K562 (cell line): ENCODE data around the gene IMPG2.

ENCODE experiments used
- HDGF ChIP-seq: fragments of 450-650 bp; IDR thresholded peaks from 2 replicates; pipeline ENCODE4 v1.6.1; 2016
- HMG20B ChIP-seq: fragments of 250-450 bp; sonication (Bioruptor Pico); IDR thresholded peaks from 2 replicates; pipeline ENCODE4 v1.5.0; 2021; ENCODE audit warnings: mild to moderate bottlenecking
- MTA3 ChIP-seq: fragments of 450-650 bp; formaldehyde crosslinking; IDR thresholded peaks from 2 replicates; pipeline ENCODE4 v1.6.1; 2017; ENCODE audit warnings: mild to moderate bottlenecking, borderline replicate concordance
- PKNOX1 ChIP-seq: fragments of 450-650 bp; IDR thresholded peaks from 2 replicates; pipeline ENCODE4 v1.6.1; 2016
- POLR2A ChIP-seq: fragments of 450-650 bp; conservative IDR thresholded peaks from 2 replicates; pipeline ENCODE4 v1.6.1; 2016
- POLR2H ChIP-seq: IDR thresholded peaks from 2 replicates; pipeline ENCODE4 v1.6.1; 2016; ENCODE audit warnings: missing genetic modification characterization, low read depth, mild to moderate bottlenecking, control low read depth, missing compliant biosample characterization, moderate library complexity
- PRDM10 ChIP-seq: fragments of 450-650 bp; IDR thresholded peaks from 2 replicates; pipeline ENCODE4 v1.6.1; 2018; ENCODE audit not compliant: partially characterized antibody
- SAP30 ChIP-seq: fragments of 200-600 bp; sonication (generic); IDR thresholded peaks from 2 replicates; pipeline ENCODE4 v1.6.1; 2012; ENCODE audit warnings: borderline replicate concordance, low read depth, mild to moderate bottlenecking, moderate library complexity, low read length, control low read depth, inconsistent platforms; ENCODE audit not compliant: insufficient read depth, poor library complexity, severe bottlenecking
- SIRT6 ChIP-seq: IDR thresholded peaks from one replicate; pipeline ENCODE4 v1.6.1; 2012; ENCODE audit warnings: low read depth, mild to moderate bottlenecking, control low read depth, inconsistent platforms, low read length, moderate library complexity
- SIX5 ChIP-seq, 2 experiments: IDR thresholded peaks; 2 replicates each; pipeline ENCODE4 v1.6.1; 2011; ENCODE audit warnings: low read length in 2 of 2, borderline replicate concordance in 1 of 2, low read depth in 1 of 2, mild to moderate bottlenecking in 1 of 2, moderate library complexity in 1 of 2; ENCODE audit not compliant: insufficient read depth in 1 of 2
- TAF1 ChIP-seq: IDR thresholded peaks from 2 replicates; pipeline ENCODE4 v1.6.1; 2011; ENCODE audit warnings: mild to moderate bottlenecking, low read length, moderate library complexity; ENCODE audit not compliant: insufficient read depth, control insufficient read depth, severe bottlenecking; ENCODE audit errors: extremely low read depth
- YBX1 ChIP-seq: fragments of 450-650 bp; IDR thresholded peaks from 2 replicates; pipeline ENCODE4 v1.7.1; 2016; ENCODE audit warnings: mild to moderate bottlenecking

DNA sequence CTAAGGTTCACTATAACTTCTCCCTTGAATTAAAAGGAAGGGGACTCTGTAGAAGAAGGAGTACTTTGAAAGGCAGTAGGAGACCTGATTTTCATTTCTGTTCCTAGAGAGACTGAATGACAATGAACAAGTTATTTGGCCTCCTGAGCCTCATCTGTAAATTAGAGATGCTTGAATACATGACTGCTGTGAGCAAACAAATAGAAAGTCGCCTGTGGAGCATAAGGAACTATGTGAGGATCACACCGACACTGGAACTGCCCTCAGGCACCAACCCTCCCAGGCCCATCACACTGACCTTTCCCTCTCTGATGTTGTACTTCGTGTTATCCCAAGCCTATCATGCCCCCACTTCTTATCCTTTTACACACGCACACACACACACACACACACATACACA is 48.6 kb downstream of the IMPG2 start:
- TF ChIP-seq SAP30 (no peak), YBX1 (no peak), SIX5 (IDR thresholded peaks at IDR 0.05; ENCODE audit: borderline replicate concordance in 1 of 2, insufficient read depth in 1 of 2, low read depth in 1 of 2, low read length in 2 of 2) (no peak), HMG20B (CRISPR knock-in tag) (no peak), POLR2H (tag) (no peak), MTA3 (no peak), PKNOX1 (no peak), HDGF (no peak), SIRT6 (no peak), POLR2A (no peak), PRDM10 (no peak), TAF1 (no peak)
